GM18870 (cell line): ENCODE data around the gene LCP2.

Experiments
- ATAC-seq: cut with Tn5 transposase; IDR thresholded peaks from one replicate; pipeline ENCODE4 v1.9.1; 2021; ENCODE audit warnings: moderate library complexity; ENCODE audit not compliant: unreplicated experiment

The LCP2 gene

DNA sequence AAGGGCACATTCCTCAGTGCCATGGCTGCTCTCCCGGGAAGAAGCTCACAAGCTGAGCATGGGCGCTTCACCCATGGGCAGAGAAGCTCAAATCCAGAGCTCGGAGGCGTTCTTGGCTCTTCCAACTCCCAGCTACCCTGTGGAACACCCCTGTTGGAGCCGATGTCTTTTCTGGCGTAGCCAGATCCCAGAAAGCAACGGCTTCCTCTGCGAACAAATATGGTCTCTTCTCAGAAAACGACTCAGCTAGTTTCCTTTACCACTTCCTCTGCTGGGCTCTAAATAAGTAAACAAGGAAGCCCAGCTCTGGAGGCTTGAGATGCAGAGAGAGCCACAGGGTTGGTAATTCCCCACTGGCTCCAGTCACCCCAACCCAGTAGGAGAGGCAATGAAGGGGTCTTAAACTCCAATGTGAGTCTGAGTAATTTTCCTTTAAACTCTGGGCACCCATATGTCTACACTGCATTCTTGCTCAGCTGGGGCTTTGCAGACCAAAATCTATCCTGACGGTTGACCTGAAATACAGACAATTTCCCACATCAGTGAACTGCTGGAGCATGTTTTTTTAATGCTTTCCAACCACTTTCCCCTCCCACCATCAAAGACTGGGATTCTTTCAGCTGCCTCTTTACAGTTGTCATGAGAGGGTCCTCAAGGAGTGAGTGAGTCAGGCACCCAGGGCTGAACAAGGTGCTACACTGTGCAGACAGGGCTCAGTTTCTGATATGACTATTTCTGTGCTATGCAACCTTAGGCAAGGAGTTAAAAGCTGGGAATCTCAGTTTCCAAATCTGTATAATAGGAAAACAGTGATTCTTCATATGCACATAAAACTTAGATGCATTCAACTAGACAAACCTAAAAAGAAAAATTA lies at the start of gene LCP2:
TSS of gene LCP2 (minus strand) at position 189 of the 874 bp plus-strand sequence. CDS start at position 23, 166 bp downstream.
- peak; percentile 25 for ATAC-seq

- ATAC-seq: no peak
Measured at GRCh38 chr5:170347022-170347567, 49.5 kb upstream of the LCP2 start.

GRCh38 chr5:170345971-170346370 lies 48.4 kb upstream of the LCP2 start:
- ATAC-seq: no peak

GRCh38 chr5:170343177-170343576 lies 45.6 kb upstream of the LCP2 start:
- no peak for ATAC-seq

DNA sequence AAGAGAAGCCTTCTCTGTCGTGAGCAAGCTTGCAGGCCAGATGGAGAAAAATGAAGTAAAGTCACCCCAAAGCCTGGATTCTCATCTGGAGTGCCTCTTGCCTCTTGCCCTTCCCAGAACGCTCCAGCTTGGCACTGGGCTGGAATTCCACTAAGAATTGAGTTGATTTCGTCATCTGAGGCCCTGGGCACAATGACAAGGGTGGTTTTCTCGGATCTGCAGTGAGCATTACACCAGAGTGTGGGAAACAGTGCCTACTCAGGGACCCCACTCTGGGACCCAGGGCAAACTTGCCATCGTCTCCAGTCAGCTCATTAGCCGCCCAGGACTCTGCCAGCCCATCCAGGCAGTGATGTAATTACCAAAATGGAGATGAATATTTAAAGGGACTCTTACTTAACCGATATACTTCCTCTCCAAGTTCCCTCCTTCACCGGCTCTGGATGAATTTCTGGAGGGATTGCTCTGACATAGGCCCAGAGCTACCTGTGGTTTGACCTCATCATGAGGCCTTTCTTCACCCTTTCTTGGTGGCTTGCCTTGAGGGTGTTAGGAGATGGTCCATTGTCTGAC lies 44.7 kb upstream of the LCP2 start:
- no peak for ATAC-seq

GRCh38 chr5:170341545-170341944 lies 44.0 kb upstream of the LCP2 start:
- no peak for ATAC-seq

DNA sequence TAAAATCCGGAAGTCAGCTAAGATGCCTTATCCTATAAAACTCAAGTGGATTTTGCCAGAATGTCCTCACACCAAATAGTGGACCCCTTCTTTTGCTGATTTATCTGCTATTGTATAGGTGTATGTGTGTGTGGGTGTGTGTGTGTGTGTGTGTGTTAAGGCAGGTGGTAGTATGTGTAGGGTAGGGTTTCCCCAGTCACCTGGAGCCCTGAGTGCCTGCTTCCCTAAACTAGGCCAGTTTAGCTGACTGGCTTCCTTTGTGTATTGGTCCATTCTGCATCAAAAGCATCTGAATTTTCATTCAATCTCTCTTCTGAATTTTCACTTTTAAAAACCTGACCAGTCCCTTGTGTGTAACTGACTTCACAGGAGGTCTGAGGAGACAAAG lies 42.2 kb upstream of the LCP2 start:
- no peak for ATAC-seq

GRCh38 chr5:170338933-170339779 lies 41.6 kb upstream of the LCP2 start:
- ATAC-seq: no peak

DNA sequence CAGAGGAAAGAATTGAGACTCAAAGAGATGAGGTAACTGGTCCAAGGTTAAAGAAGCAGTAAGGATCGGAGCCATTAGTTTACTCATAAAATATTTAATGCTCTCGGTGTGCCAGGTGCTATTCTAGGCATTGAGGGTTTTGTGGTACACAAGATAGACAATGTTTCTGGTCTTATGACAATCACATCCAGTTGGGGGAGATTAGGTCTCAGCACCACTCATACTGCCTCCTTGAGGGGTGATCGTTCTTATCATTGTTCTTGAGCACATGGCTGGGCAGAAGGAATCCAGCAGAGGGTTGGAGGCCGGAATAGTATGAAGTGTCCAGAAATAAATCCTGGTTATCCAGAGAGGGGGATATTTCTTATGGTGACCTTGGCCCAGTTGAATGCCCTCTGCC lies 40.7 kb upstream of the LCP2 start:
- ATAC-seq: no peak

- no peak for ATAC-seq
Measured at GRCh38 chr5:170337045-170337733, 39.6 kb upstream of the LCP2 start.

DNA sequence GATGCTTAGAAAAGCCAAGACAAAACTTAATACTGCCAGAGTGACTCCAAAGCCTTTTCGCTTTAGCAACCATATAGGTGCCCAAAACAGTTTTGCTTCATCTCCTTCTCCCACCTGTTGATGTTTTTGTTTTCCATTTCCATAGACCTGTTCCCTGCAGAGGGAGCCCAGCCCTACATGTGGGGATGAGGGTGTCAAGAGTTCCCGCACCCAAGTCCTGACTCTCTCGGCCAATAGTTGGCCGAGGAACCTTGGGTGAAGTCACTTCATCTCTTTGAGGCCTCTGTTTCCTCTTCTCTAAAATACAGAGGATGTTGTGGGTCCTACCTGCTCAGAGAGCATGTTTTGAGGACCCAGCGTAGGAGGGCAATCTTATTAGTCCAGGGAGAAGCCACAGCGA lies 38.5 kb upstream of the LCP2 start:
- ATAC-seq: no peak

- ATAC-seq: no peak
Measured at GRCh38 chr5:170334626-170335025, 37.0 kb upstream of the LCP2 start.

DNA sequence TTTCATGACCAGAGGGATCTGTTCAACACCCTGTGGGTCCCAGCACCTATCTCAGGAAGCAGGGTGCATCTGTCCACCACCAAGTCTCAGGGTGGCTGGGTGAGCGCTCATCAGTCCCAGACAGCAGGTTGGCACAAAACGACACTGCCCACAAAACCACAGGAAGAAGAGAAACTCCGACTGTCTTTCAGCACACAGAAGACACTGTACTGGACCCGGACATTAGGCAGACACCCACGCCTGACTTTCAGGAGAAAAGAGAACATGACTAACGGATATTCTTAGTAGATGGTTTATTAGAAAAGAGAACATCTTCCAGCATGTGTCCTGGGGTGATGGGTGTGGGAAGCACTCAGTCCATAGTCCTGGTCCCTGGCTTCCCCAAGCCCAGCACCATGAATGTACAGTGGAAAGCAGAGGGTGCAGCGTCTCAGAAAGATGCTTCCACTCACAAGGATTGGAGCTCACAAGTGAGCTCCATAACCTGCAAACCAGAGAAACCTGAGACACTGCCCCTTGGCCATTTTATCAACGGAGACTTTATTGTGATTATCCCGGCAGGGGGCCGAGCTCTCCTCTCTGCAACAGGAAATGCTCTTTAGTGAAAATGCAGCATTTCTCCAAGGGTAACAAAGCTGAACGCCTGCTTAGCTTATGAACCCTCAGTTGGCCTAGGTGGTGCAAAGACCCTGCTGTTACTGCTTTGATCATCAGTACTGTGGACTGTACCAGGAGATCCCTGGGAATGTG lies 35.8 kb upstream of the LCP2 start:
- peak; percentile 42 for ATAC-seq

DNA sequence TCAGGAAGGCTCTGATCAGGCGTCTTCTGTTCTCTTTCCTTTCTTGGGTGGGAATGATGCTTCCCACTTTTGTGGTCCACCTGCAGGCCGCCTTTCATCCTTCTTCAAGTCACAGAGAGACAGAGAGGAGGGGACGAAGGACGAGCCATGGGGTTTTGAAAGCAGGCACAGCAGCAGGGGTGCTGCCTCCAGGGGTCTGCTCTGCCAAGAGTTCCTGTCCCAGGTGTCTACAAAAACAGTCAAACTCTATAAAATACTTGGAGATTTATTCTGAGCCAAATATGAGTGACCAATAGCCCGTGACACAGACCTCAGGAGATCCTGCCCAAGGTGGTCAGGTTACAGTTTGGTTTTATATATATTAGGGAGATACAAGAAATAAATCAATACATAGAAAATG lies 34.5 kb upstream of the LCP2 start:
- ATAC-seq: no peak

- ATAC-seq: no peak
Measured at GRCh38 chr5:170330568-170331054, 33.0 kb upstream of the LCP2 start.

DNA sequence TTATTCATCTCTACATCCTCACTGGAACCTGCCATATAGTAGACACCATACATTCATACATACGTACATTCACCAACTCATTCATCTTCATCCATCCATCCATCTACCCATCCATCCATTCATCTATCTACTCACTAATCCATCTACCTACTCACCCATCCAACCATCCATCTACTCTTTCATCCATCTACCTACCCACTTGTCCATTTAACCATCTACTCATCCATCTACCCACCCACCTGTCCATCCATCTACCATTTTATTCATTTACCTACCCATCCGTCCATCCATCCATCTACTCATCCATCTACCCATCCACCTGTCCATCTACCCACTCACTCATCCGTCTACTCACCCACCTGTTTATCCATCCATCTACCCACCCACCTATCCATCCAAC lies 31.9 kb upstream of the LCP2 start:
- no peak for ATAC-seq

DNA sequence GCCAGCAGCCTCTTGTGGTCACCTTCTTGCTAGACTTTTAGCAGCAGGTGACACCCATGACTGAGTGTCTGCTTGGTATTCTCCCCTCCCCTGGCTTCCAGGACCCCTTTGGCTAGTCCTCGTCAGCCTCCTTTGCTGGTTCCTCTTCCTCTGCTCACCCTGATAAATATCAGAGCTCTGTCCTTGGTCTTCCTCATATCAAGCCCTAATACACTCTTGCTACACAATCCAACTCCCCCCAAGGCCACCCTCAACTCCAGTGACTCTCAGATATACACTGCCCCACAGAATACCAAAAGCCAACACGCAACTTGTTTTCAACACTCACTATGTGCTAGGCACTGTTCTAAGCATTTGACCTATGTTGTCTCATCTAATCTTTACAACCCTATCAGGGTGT lies 30.3 kb upstream of the LCP2 start:
- ATAC-seq: no peak

DNA sequence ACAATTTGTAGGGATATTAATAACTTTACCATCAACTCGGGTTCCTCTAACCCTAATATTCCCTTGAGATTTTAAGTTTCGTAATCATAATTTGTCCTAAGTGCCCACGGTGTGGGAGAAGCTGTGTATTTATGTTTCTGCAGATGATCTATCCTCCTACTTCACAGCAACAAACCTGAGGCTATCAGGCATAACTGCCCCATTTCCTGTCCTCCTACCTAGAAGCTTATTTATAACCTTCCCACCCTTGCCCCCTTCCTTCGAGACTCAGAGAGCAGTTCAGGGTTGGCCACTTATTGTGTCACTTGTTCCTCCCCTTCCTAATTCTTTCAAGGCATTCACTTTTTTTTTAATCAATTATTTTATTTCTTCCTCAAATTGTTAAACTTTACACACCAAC lies 29.6 kb upstream of the LCP2 start:
- no peak for ATAC-seq

- no peak for ATAC-seq
Measured at GRCh38 chr5:170319301-170319700, 21.7 kb upstream of the LCP2 start.

DNA sequence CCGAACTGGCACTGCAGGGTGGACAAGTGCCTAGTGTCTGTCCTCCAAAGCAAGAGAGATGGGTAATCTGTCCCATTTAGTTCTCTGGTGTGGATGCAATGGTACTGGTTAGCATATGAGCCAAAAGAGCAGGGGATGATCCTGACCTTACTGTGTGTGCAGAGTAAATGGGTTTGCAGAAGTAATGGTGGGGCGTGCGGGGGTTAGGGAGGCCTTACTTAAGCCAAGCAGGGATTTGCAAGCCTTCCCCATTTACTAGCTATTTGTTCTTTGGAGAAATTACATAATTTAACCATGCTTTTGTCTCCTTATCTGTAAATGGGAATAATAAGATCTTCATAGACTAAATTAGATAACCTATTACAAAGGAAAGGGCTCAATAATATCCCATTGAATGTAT lies 19.9 kb upstream of the LCP2 start:
- ATAC-seq: no peak
